Endothelial cell of umbilical vein (primary cell): ENCODE data around the gene SAMD11. TPM values are rescaled to one million over a fixed set of nuclear protein-coding genes. Genes with fewer than 3 reads are reported as not detected.

Experiments
- BruUV-seq: library from RNA; stranded (reverse); fragments of 400-500 nt; replicated peaks from 2 replicates; lab custom pipeline; 2021; lab: Mats Ljungman, UMichigan
- CTCF ChIA-PET: fragments of 300-600, 350-600 bp; sonication (Branson Sonifier 250); formaldehyde crosslinking; loops from one replicate; lab custom pipeline; 2021; ENCODE audit warnings: antibody characterized with exemption, inconsistent platforms; lab: Charles Lee
- POLR2A ChIA-PET: fragments of 300-600, 350-600 bp; sonication (Branson Sonifier 250); formaldehyde crosslinking; loops from one replicate; lab custom pipeline; 2021; ENCODE audit warnings: antibody characterized with exemption, inconsistent platforms; lab: Charles Lee
- DNase-seq: peaks from one replicate; pipeline ENCODE4 v3.0.0-alpha.2; 2011; ENCODE audit warnings: low read depth, low spot score
- FAIRE-seq: peaks from 2 replicates; lab custom pipeline; 2011; peaks lifted over from hg19 to GRCh38; lab: Jason Lieb, UNC
- H2AFZ ChIP-seq: 2 replicates; pipeline ENCODE4 v1.6.0; 2012; ENCODE audit warnings: low read depth, low read length, control low read depth, inconsistent platforms
- H3K27ac ChIP-seq: 2 replicates; pipeline ENCODE4 v1.5.1; 2011; ENCODE audit warnings: low read depth, mild to moderate bottlenecking, control low read depth, low read length, moderate library complexity; ENCODE audit not compliant: insufficient read depth
- H3K27me3 ChIP-seq, 2 experiments: 2 replicates each; pipeline versions ENCODE4 v1.6.0 to v1.6.1; 2011; ENCODE audit warnings: low read length in 2 of 2, mixed read lengths in 1 of 2; ENCODE audit not compliant: control insufficient read depth in 2 of 2, insufficient read depth in 2 of 2
- H3K36me3 ChIP-seq, 2 experiments: 2 replicates in 1 of 2; 3 replicates in 1 of 2; pipeline ENCODE4 v1.5.1; 2011; ENCODE audit warnings: low read length in 2 of 2, mild to moderate bottlenecking in 1 of 2, moderate library complexity in 1 of 2; ENCODE audit not compliant: control insufficient read depth in 2 of 2, insufficient read depth in 2 of 2; ENCODE audit errors: extremely low read depth in 1 of 2
- H3K4me1 ChIP-seq: 3 replicates; pipeline ENCODE4 v1.5.1; 2011; ENCODE audit warnings: mild to moderate bottlenecking, low read length; ENCODE audit not compliant: control insufficient read depth, insufficient read depth; ENCODE audit errors: extremely low read depth
- H3K4me2 ChIP-seq: 2 replicates; pipeline ENCODE4 v1.6.1; 2011; ENCODE audit warnings: low read length, control low read depth, mixed read lengths; ENCODE audit not compliant: insufficient read depth
- H3K4me3 ChIP-seq, 3 experiments: fragments of 200-600 bp in 1 of 3; sonication (generic), shearing (Covaris generic) in 1 of 3; replicated peaks in 1 of 3; 2 replicates each; pipeline ENCODE4 v1.5.1; 2011 to 2016; ENCODE audit warnings: control low read depth in 3 of 3, low read length in 3 of 3, mild to moderate bottlenecking in 2 of 3, inconsistent platforms in 1 of 3, low read depth in 1 of 3, moderate library complexity in 1 of 3; ENCODE audit not compliant: insufficient read depth in 1 of 3
- H3K79me2 ChIP-seq: 2 replicates; pipeline ENCODE4 v1.6.0; 2012; ENCODE audit warnings: low read length, inconsistent platforms; ENCODE audit not compliant: control insufficient read depth, insufficient read depth
- H3K9ac ChIP-seq: replicated peaks from 2 replicates; pipeline ENCODE3; 2011; ENCODE audit warnings: low read length, control low read depth; ENCODE audit not compliant: insufficient read depth; ENCODE audit errors: extremely low read depth
- H3K9me1 ChIP-seq: replicated peaks from 3 replicates; pipeline ENCODE4 v1.6.0; 2011; ENCODE audit warnings: mild to moderate bottlenecking, low read length; ENCODE audit not compliant: control insufficient read depth, insufficient read depth; ENCODE audit errors: extremely low read depth
- H3K9me3 ChIP-seq: replicated peaks from 2 replicates; pipeline ENCODE4 v1.5.1; 2012; ENCODE audit warnings: low read length, inconsistent platforms; ENCODE audit not compliant: control insufficient read depth, insufficient read depth
- H4K20me1 ChIP-seq: replicated peaks from 2 replicates; pipeline ENCODE3; 2011; ENCODE audit warnings: mild to moderate bottlenecking, low read length; ENCODE audit not compliant: control insufficient read depth, insufficient read depth; ENCODE audit errors: extremely low read depth
- EZH2 ChIP-seq: IDR thresholded peaks from 2 replicates; pipeline ENCODE4 v1.6.1; 2012; ENCODE audit warnings: borderline replicate concordance, low read depth, mild to moderate bottlenecking, moderate library complexity, low read length, inconsistent platforms; ENCODE audit not compliant: severe bottlenecking
- FOS ChIP-seq: IDR thresholded peaks from 2 replicates; pipeline ENCODE4 v1.6.1; 2011; ENCODE audit warnings: mild to moderate bottlenecking, low read length, moderate library complexity, borderline replicate concordance; ENCODE audit not compliant: insufficient read depth
- GATA2 ChIP-seq: IDR thresholded peaks from 2 replicates; pipeline ENCODE4 v1.7.0; 2011; ENCODE audit warnings: low read depth, mild to moderate bottlenecking, moderate library complexity, mixed read lengths, low read length; ENCODE audit not compliant: insufficient read length, insufficient read depth
- JUN ChIP-seq: IDR thresholded peaks from 2 replicates; pipeline ENCODE4 v1.6.1; 2011; ENCODE audit warnings: borderline replicate concordance, low read depth; ENCODE audit not compliant: insufficient read length, insufficient read depth
- MAX ChIP-seq: IDR thresholded peaks from 2 replicates; pipeline ENCODE4 v1.6.1; 2011; ENCODE audit not compliant: insufficient read depth, insufficient read length
- MYC ChIP-seq: IDR thresholded peaks from one replicate; pipeline ENCODE4 v1.6.1; 2011; ENCODE audit warnings: mild to moderate bottlenecking, low read depth, low read length
- POLR2A ChIP-seq: IDR thresholded peaks from 2 replicates; pipeline ENCODE4 v1.6.1; 2012; ENCODE audit warnings: low read depth, mild to moderate bottlenecking, control low read depth, low read length
- POLR2AphosphoS5 ChIP-seq: IDR thresholded peaks from 2 replicates; pipeline ENCODE4 v1.6.1; 2012; ENCODE audit warnings: low read depth, mild to moderate bottlenecking, control low read depth, low read length, moderate library complexity; ENCODE audit not compliant: insufficient read depth
- dilution Hi-C: fragments of 300-500 bp; cut with MboI; formaldehyde crosslinking; loops from one replicate; pipeline ENCODE4 v1.15.0; 2019; ENCODE audit warnings: low sequenced_read_pairs; ENCODE audit not compliant: extremely low pct_ligation_motif_present
- intact Hi-C: fragments of 100-400 bp; cut with micrococcal nuclease; formaldehyde crosslinking; loops from one replicate; pipeline ENCODE4 v1.10.0; 2022
- polyA plus RNA-seq, 4 experiments: library from polyadenylated mRNA; depleted of rRNA in 3 of 4; stranded (reverse) in 3 of 4; unstranded in 1 of 4; fragments of >200 nt; gene quantifications; 2 replicates each; pipeline versions ENCODE4 v1.2.1 to v1.2.3, GENCODE V29; 2011 to 2012; ENCODE audit warnings: missing spikeins in 1 of 4
- total RNA-seq: library from RNA; stranded (reverse); gene quantifications from 2 replicates; pipeline ENCODE4 v1.2.3, GENCODE V29; 2021
- TF ChIP-seq, protein P1 (sequence below), 2 donors: IDR thresholded peaks; 1 replicate in 1 of 2; 2 replicates in 1 of 2; pipeline ENCODE4 v1.5.1; 2011; ENCODE audit warnings: low read length in 2 of 2, mild to moderate bottlenecking in 2 of 2, moderate library complexity in 2 of 2, control low read depth in 1 of 2, inconsistent platforms in 1 of 2, low read depth in 1 of 2; ENCODE audit not compliant: insufficient read depth in 1 of 2; ENCODE audit errors: extremely low read depth in 1 of 2

The SAMD11 gene
- total and polyA plus RNA-seq, 2 donors (not counting 3 experiments of a cell fraction or from before 2014, with no cell fraction given): not detected

DNA sequence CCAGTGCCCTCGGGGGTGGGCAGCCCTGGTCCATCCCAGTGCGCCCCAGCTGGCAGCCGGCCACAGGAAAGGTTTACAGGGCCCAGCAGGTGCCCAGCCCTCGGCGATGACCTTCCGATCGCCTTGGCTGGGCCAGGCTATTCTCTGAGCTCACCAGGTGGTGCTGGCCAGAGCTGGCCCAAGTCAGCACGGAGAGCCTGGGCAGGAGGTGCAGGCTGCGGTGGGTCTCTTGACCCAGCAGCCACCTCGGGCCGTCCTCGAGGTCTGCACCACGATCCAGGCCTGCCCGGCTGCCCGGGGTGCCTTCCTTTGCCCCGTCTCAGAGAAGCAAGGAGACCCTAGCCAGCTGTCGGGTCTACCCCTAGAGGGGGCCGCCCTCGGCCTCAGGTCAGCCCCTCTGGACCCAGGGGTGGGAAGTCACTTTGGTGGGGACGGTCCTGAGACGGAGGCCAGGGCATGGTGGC, 57.8 kb downstream of the SAMD11 start:
- Histone ChIP-seq H3K4me1 (no peaks in the 10 kb centered on the region), H3K9me1 (no peaks in the 10 kb centered on the region), H3K4me3 (no peak overlapping the region), H3K4me2 (no peak overlapping the region), H3K9me3 (no peaks in the 10 kb centered on the region), H3K27ac (no peak overlapping the region), H3K36me3 (no peaks in the 10 kb centered on the region), H3K79me2 (no peaks in the 10 kb centered on the region), H3K9ac (no peak overlapping the region), H4K20me1 (no peaks in the 10 kb centered on the region), H3K27me3 (peaks cover 0 to 2% of the 10 kb centered on the region in 2 experiments), H2AFZ (no peak overlapping the region)
- intact Hi-C loops (no loop called here), dilution Hi-C loops (no loop called here)
- CTCF ChIA-PET: interaction anchor here (1.0 to 5.1 kb wide), 6 partner anchors 15 to 310 kb away, joined by 3 to 77 read pairs (median 6); partner anchors contain the start of gene PLEKHN1
- POLR2A ChIA-PET: no interaction called here
- TF ChIP-seq FOS: no peak
- TF ChIP-seq GATA2: no peak
- no peak for TF ChIP-seq EZH2
- TF ChIP-seq, protein P1, sequence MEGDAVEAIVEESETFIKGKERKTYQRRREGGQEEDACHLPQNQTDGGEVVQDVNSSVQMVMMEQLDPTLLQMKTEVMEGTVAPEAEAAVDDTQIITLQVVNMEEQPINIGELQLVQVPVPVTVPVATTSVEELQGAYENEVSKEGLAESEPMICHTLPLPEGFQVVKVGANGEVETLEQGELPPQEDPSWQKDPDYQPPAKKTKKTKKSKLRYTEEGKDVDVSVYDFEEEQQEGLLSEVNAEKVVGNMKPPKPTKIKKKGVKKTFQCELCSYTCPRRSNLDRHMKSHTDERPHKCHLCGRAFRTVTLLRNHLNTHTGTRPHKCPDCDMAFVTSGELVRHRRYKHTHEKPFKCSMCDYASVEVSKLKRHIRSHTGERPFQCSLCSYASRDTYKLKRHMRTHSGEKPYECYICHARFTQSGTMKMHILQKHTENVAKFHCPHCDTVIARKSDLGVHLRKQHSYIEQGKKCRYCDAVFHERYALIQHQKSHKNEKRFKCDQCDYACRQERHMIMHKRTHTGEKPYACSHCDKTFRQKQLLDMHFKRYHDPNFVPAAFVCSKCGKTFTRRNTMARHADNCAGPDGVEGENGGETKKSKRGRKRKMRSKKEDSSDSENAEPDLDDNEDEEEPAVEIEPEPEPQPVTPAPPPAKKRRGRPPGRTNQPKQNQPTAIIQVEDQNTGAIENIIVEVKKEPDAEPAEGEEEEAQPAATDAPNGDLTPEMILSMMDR (IDR thresholded peaks at IDR 0.05; ENCODE audit: extremely low read depth in 1 of 2, insufficient read depth in 1 of 2, low read depth in 1 of 2, low read length in 2 of 2): no peak
- TF ChIP-seq POLR2AphosphoS5: no peak
- TF ChIP-seq MAX: no peak
- TF ChIP-seq MYC: no peak
- no peak for TF ChIP-seq POLR2A
- no peak for TF ChIP-seq JUN
- DNase-seq (no peak), FAIRE-seq (no peak)
- BruUV-seq: no TSS peak
